Activated CD4-positive, alpha-beta T cell treated with anti-CD3 and anti-CD28 coated beads for 36 hours (primary cell): ENCODE measurements around the gene DOLPP1. TPM values are rescaled to one million over a fixed set of nuclear protein-coding genes. Genes with fewer than 3 reads are reported as not detected.
A peak's percentile ranks its signal among the peaks of the same experiment; 100 is the strongest.

Source experiments
- ATAC-seq: fragments of 200-7000 bp; cut with Tn5 transposase; one replicate; pipeline ENCODE4 v1.10.0; 2021; ENCODE audit warnings: mild to moderate bottlenecking, moderate library complexity
- CTCF ChIA-PET: fragments of 350-600 bp; sonication (Branson Sonifier 250); formaldehyde crosslinking; loops from one replicate; lab custom pipeline; 2021; ENCODE audit warnings: antibody characterized with exemption; lab: Charles Lee
- POLR2A ChIA-PET: fragments of 350-600 bp; sonication (Branson Sonifier 250); formaldehyde crosslinking; loops from one replicate; lab custom pipeline; 2021; ENCODE audit warnings: antibody characterized with exemption, inconsistent platforms; lab: Charles Lee
- DNase-seq: peaks from one replicate; pipeline ENCODE4 v3.0.0-alpha.2; 2020
- H3K27ac Mint-ChIP-seq: one replicate; pipeline ENCODE4 v1.8.0; 2021; ENCODE audit warnings: mixed read lengths
- H3K27me3 Mint-ChIP-seq: one replicate; pipeline ENCODE4 v1.8.0; 2021; ENCODE audit warnings: mixed read lengths
- H3K36me3 Mint-ChIP-seq: one replicate; pipeline ENCODE4 v1.8.0; 2021; ENCODE audit warnings: low read depth, mixed read lengths
- H3K4me1 Mint-ChIP-seq: one replicate; pipeline ENCODE4 v1.8.0; 2021; ENCODE audit warnings: mixed read lengths
- H3K4me3 Mint-ChIP-seq: one replicate; pipeline ENCODE4 v1.8.0; 2021; ENCODE audit warnings: mild to moderate bottlenecking, moderate library complexity, mixed read lengths
- H3K9me3 Mint-ChIP-seq: one replicate; pipeline ENCODE4 v1.8.0; 2021; ENCODE audit warnings: low read depth, mixed read lengths
- intact Hi-C, 2 experiments: fragments of 100-400 bp; cut with DNase I in 1 of 2; cut with micrococcal nuclease in 1 of 2; formaldehyde crosslinking; loops; one replicate each; pipeline versions ENCODE4 v1.14.2 to v1.15.1; 2022 to 2024; cut with DNase I, micrococcal nuclease
- total RNA-seq, 2 experiments: library from RNA; stranded (reverse); gene quantifications; one replicate each; pipeline ENCODE4 v1.2.3, GENCODE V29; 2021

The DOLPP1 gene
- total RNA-seq, 2 experiments from 2014 or later, result 15.1 to 16.4 TPM

DNA sequence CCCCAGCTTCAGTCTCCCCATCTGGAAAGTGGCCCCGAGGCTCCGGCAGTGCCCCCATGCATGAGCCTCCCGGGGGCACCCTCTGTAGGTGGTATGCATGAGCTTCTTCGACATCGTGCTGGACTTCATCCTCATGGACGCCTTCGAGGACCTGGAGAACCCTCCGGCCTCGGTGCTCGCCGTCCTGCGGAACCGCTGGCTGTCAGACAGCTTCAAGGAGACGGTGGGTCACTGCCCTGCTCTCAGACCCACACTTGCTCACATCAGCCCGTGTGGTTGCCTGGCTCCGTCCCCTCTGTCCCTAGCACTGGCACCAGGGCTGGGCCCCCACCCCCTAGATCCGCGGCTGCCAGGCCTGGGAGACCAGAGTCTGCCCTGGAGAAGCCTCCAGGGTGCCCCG lies 12.8 kb upstream of the DOLPP1 start:
- Mint-ChIP-seq H3K27ac (peak overlapping the region; percentile 87), H3K9me3 (no peaks in the 10 kb centered on the region), H3K4me1 (peaks cover 38% of the 10 kb centered on the region), H3K27me3 (no peaks in the 10 kb centered on the region), H3K4me3 (peak overlapping the region; percentile 29), H3K36me3 (peaks cover 20% of the 10 kb centered on the region)
- ChIA-PET CTCF (interaction anchor here (0.5 to 0.7 kb wide), 2 partner anchors 30 to 64 kb away, joined by 3 read pairs; no protein-coding TSS in a partner anchor), POLR2A (interaction anchor here (0.7 to 2.0 kb wide), 2 partner anchors 12 to 13 kb away, joined by 3 to 5 read pairs; partner anchors contain the start of gene DOLPP1)
- DNase-seq, result no peak
- intact Hi-C loops, result no loop called here
- ATAC-seq, result no peak

DNA sequence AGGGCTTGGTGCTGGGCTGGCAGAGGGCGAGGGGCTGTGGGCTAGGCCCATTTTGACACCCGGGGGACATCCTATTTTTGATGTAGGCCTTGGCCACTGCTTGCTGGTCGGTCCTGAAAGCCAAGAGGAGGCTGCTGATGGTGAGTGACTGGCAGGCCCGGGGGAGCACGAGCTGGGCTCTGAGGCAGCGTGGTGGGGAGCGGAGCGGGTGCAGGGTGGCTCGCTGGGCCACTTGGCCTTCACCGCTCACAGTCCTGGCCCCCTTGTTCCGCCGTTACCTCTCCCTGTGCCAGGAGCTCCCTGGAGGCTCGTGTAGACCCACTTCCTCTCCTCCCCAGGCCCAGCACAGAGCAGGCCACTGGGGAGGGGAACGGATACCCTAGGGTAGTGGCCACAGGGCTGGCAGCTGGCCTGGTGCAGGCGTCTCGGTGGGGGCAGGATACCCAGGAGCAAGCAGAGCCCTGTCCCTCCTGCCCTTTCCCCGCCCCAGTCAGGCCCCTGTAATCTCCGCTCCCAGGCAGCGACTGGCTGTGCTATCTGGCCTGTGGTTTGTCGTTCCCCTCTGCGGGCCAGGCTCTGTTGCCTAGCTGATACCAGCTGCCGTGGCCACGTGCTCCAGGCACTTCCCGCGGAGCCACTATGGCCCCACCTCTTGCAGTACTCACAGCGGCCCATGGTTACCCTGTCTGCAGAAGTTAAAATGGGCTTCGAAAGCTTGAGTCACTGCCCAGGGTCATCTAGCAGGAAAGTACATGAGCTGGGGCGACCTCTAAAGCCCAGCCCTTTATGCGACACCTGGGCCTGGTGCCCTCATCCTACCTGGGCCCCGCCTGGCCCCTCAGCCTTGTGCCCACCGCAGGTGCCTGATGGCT lies 11.7 kb upstream of the DOLPP1 start:
- peak; percentile 90 for ATAC-seq
- Mint-ChIP-seq H3K36me3 (peaks cover 18% of the 10 kb centered on the region), H3K27me3 (no peaks in the 10 kb centered on the region), H3K27ac (peak overlapping the region; percentile 87), H3K4me1 (peaks cover 41% of the 10 kb centered on the region), H3K4me3 (peak overlapping the region; percentile 29), H3K9me3 (no peaks in the 10 kb centered on the region)
- ChIA-PET POLR2A (interaction anchor here (2.0 kb wide), 1 partner anchor 11 kb away, joined by 5 read pairs; the partner anchor contains the start of gene DOLPP1), CTCF (interaction anchor here (0.7 kb wide), 2 partner anchors 11 to 251 kb away, joined by 3 to 4 read pairs; partner anchors contain the start of gene DOLPP1)
- peak; percentile 76 for DNase-seq
- intact Hi-C loops, result no loop called here

DNA sequence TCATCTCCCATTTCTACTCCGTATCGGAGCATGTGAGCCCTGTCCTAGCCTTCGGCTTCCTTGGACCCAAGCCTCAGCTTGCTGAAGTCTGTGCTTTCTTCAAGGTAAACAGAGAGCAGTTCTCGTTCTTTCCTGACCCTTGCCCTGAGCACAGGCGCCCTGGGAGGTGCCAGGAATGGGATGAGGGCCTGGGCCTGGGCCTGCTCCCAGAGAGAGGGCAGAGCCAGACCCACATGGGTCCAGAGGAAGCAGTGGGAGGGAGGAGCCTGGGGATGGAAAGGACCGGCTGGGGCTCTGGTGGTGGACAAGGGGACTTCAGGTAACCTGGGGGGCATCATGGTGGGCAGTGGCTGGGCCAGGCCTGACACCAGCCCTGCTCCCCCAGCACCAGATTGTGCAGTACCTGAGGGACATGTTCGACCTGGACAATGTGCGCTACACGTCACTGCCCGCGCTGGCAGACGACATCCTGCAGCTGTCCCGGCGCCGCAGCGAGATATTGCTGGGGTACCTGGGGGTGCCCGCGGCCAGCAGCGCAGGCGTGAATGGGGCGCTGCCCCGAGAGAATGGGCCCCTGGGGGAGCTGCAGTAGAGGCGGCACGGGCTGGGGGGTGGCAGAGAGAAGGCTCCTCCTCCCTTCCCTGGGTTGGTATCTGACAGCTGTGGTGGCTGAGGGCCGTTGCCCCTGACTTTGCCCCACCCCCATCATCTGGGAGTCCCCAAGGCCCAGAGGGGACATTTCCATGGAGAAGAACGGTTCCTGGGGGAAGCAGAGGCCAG lies 10.9 kb upstream of the DOLPP1 start:
- ATAC-seq, result no peak
- POLR2A ChIA-PET, result interaction anchor here (2.0 kb wide), 1 partner anchor 11 kb away, joined by 5 read pairs; the partner anchor contains the start of gene DOLPP1
- CTCF ChIA-PET, result interaction anchor here (0.7 kb wide), 2 partner anchors 10 to 252 kb away, joined by 3 to 4 read pairs; partner anchors contain the start of gene DOLPP1
- Mint-ChIP-seq H3K9me3 (no peaks in the 10 kb centered on the region), H3K36me3 (peaks cover 14% of the 10 kb centered on the region), H3K27me3 (no peaks in the 10 kb centered on the region), H3K4me1 (peaks cover 41% of the 10 kb centered on the region), H3K4me3 (no peak overlapping the region), H3K27ac (peak overlapping the region; percentile 37)
- intact Hi-C loops, result no loop called here
- no peak for DNase-seq

DNA sequence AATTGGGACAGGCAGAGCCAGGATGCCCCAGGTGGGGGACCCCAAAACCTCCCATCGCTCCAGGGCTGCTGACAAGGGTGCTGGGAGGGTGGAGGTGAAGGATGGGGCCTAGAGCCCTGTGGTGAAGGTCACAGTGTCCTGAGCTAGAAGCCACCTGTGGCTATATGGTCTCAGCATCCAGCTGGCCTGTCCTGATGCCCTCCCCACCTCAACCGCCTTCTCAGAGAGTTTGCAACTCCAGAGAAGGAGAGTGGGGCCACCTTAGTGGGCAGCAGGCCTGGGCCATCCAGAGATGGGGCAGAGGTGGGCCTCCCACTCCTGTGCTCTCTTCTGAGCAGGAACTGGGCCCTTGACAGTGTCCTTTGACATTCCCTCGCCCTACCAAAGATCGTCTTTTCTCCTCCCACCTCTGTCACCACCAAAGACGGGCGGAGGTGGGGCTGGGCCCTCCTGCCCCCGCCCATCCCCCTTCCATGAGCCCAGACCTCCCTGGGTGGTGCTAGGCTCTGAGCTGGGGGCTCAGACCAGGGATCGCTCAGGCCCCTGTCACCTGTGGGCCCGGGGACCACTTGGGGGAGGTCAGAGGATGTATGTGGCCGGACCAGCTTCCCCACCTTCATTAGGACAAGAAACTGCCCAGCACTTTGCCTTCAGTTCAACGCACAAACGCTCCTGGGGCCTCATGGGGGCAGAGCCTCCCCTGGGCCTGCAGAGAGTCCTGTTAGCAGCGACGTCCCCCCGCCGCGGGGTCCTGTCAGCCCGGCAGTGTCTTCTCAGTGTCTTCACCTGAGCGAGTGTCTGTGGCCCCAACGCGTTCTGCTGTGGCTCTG lies 10.0 kb upstream of the DOLPP1 start:
- ChIA-PET POLR2A (interaction anchor here (0.9 kb wide), 1 partner anchor 10 kb away, joined by 3 read pairs; no protein-coding TSS in a partner anchor), CTCF (no interaction called here)

DNA sequence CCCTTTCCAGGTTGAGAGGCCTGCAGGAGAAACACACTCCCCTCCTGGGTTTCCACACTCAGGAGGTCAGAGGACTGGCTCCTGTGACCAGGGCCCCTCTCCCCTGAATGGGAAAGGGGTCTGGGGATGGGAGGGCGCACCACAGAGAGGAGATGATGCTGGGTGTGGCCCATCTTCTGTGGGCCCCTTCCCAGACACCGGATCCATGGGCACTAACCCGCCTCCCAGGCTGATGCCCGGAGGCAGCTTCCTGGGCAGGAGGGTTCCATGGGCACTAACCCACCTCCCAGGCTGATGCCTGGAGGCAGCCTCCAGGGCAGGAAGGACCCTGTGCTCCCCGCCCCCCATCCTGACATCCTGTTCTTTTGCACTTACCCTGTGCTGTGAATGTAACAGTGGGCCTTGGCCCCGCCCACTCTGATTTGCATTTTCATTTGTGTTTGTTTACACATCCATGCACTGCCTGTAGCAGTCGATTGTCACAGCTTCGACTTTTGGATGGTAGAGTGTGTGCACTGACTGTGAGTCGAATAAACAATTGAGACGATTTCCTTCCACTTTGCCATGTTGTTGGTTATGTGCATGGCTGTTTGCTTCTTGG lies 9.3 kb upstream of the DOLPP1 start:
- ChIA-PET CTCF (no interaction called here), POLR2A (interaction anchor here (0.9 kb wide), 1 partner anchor 9 kb away, joined by 3 read pairs; no protein-coding TSS in a partner anchor)
- intact Hi-C loops, result no loop called here
- Mint-ChIP-seq H3K4me3 (no peak overlapping the region), H3K9me3 (no peaks in the 10 kb centered on the region), H3K27me3 (no peaks in the 10 kb centered on the region), H3K27ac (no peak overlapping the region), H3K4me1 (peaks cover 41% of the 10 kb centered on the region), H3K36me3 (peaks cover 10% of the 10 kb centered on the region)
- DNase-seq (peak; percentile 40), ATAC-seq (no peak)

More for the DNA sequence above, 10.0 kb upstream of the DOLPP1 start:
- intact Hi-C loops, result no loop called here
- H3K27ac Mint-ChIP-seq, result peak overlapping the region; percentile 19
- no peak for ATAC-seq
- H3K4me1 Mint-ChIP-seq, result peaks cover 41% of the 10 kb centered on the region
- H3K36me3 Mint-ChIP-seq, result peaks cover 11% of the 10 kb centered on the region
- no peaks in the 10 kb centered on the region for H3K27me3 Mint-ChIP-seq
- H3K4me3 Mint-ChIP-seq, result no peak overlapping the region
- no peaks in the 10 kb centered on the region for H3K9me3 Mint-ChIP-seq
- no peak for DNase-seq

DNA sequence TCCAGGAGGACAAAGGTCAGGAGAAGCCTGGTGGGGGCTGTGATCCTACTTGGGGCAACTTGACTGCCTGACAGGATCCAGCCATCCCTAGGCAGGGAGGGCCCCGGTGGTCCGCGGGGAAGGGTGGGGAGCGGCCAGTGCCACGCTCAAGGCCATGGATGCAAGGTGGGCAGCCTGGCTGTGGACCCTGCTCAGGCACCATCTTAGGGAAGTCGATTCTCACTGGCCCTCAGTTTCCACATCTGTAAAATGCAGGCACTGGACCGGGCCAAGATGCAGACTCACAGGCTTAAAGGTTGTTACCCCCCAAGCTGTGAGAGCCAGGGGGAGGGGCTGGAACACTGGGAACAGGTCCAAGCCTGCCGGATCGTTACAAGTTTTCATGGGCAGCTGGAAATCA lies 8.7 kb upstream of the DOLPP1 start:
- CTCF ChIA-PET, result no interaction called here
- no peak for DNase-seq
- Mint-ChIP-seq H3K4me1 (peaks cover 41% of the 10 kb centered on the region), H3K27ac (no peak overlapping the region), H3K27me3 (no peaks in the 10 kb centered on the region), H3K9me3 (no peaks in the 10 kb centered on the region), H3K4me3 (no peak overlapping the region), H3K36me3 (peaks cover 10% of the 10 kb centered on the region)
- POLR2A ChIA-PET, result no interaction called here
- intact Hi-C loops, result no loop called here
- no peak for ATAC-seq

DNA sequence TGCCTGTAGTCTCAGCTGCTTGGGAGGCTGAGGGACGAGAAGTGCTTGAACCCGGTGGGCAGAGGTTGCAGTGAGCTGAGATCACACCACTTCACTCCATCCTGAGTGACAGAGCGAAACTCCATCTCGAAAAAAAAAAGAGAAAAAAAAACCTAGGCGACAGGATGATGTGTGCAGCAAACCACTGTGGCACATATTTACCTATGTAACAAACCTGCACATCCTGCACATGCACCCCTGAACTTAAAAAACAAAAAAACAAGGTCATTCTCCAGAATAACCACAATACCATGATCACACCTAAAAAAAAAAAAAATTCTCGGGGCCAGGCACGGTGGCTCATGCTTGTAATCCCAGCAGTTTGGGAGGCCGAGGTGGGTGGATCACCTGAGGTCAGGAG lies 7.5 kb upstream of the DOLPP1 start:
- POLR2A ChIA-PET, result interaction anchor here (0.7 to 0.8 kb wide), 2 partner anchors 37 to 42 kb away, joined by 3 to 10 read pairs; partner anchors contain the start of gene MIGA2
- H3K27ac Mint-ChIP-seq, result no peak overlapping the region

DNA sequence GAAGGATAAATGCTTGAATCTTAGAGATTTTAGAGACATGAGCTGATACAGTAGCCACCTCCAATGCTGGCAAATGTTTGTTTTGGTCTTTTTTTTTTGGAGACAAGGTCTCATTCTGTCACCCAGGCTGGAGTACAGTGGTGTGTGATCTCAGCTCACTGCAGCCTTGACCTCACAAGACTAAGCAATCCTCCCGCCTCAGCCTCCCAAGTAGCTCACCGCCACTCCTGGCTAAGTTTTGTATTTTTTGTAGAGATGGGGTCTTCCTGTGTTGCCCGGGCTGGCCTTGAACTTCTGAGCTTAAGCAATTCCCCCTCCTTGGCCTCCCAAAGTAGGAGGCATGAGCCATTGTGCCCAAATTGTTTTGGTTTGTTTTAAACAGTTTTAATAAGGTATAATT lies 6.8 kb upstream of the DOLPP1 start:
- Mint-ChIP-seq H3K27me3 (no peaks in the 10 kb centered on the region), H3K4me3 (no peak overlapping the region), H3K9me3 (no peaks in the 10 kb centered on the region), H3K4me1 (peaks cover 30% of the 10 kb centered on the region), H3K36me3 (no peaks in the 10 kb centered on the region), H3K27ac (no peak overlapping the region)
- DNase-seq (no peak), ATAC-seq (no peak)
- ChIA-PET POLR2A (interaction anchor here (0.7 to 0.8 kb wide), 2 partner anchors 38 to 42 kb away, joined by 3 to 10 read pairs; partner anchors contain the start of gene MIGA2), CTCF (interaction anchor here (0.7 kb wide), 1 partner anchor 13 kb away, joined by 3 read pairs; no protein-coding TSS in a partner anchor)
- intact Hi-C loops, result no loop called here

More for the DNA sequence above, 7.5 kb upstream of the DOLPP1 start:
- H3K4me1 Mint-ChIP-seq, result peaks cover 37% of the 10 kb centered on the region
- intact Hi-C loops, result no loop called here
- H3K36me3 Mint-ChIP-seq, result peaks cover 5% of the 10 kb centered on the region
- DNase-seq, result no peak
- H3K9me3 Mint-ChIP-seq, result no peaks in the 10 kb centered on the region
- H3K27me3 Mint-ChIP-seq, result no peaks in the 10 kb centered on the region
- CTCF ChIA-PET, result no interaction called here
- no peak for ATAC-seq
- H3K4me3 Mint-ChIP-seq, result no peak overlapping the region

DNA sequence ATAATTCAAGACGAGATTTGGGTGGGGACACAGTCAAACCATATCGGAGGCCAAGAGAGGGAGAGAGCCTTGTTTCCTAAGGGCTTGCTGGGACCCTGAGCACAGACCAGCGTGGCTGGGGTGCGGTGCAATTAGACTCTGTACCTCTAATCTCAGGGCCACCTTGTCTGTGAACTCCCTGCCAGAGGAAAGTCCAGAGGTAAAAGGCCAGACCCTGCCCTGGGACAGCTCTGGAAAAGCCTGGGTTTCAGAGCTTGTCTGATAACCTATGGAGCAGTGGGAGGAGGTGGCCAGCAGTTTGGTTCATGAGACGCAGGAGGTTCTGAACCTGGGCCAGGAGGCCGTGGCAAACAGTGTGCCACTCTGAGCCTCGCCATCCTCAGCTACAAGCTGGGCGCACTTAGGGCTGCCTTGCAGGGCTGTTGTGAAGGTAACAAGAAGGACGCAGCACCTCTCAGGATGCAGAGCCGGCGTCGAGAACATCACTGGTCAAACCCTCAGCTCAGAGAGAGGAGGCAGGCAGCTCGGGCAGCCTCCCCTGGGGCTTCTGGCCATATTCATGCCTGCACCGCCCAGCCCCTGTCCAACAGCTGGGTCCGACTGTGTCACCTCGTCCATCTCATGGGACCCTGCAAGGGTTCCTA lies 4.8 kb upstream of the DOLPP1 start:
- H3K27ac Mint-ChIP-seq, result no peak overlapping the region

DNA sequence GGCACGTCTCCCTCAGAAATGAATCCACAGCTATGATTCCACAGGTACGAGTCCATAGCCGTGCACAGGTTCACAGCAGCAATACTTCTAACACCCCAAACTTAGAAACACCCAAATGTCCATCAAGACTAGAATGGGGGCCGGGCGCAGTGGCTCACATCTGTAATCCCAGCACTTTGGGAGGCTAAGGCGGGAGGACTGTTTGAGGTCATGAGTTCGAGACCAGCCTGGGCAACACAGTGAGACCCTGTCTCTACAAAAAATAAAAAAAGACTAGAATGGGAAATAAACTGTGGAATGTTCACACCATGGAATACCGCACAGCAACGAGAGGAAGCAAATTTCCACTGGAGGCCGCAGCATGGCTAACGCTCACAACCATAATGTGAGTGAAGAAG lies 4.3 kb upstream of the DOLPP1 start:
- Mint-ChIP-seq H3K4me1 (peaks cover 20% of the 10 kb centered on the region), H3K9me3 (no peaks in the 10 kb centered on the region), H3K4me3 (no peak overlapping the region), H3K36me3 (no peaks in the 10 kb centered on the region), H3K27ac (no peak overlapping the region), H3K27me3 (no peaks in the 10 kb centered on the region)
- CTCF ChIA-PET, result no interaction called here
- DNase-seq, result no peak
- POLR2A ChIA-PET, result no interaction called here
- intact Hi-C loops, result no loop called here
- no peak for ATAC-seq

More for the DNA sequence above, 4.8 kb upstream of the DOLPP1 start:
- Mint-ChIP-seq H3K4me1 (peaks cover 23% of the 10 kb centered on the region), H3K9me3 (no peaks in the 10 kb centered on the region), H3K4me3 (no peak overlapping the region), H3K36me3 (no peaks in the 10 kb centered on the region), H3K27me3 (no peaks in the 10 kb centered on the region)
- CTCF ChIA-PET, result no interaction called here
- POLR2A ChIA-PET, result no interaction called here
- no peak for DNase-seq
- intact Hi-C loops, result no loop called here
- ATAC-seq, result no peak
